Measurements from ENCODE around the gene BAMBI. TPM values are rescaled to one million over a fixed set of nuclear protein-coding genes. Genes with fewer than 3 reads are reported as not detected.

The BAMBI gene
- total RNA-seq, 2 donors from 2014 or later: 0.92 to 4.1 TPM

GRCh38 chr10:28698075-28698474 lies 20.8 kb downstream of the BAMBI start:
- no peaks in the 10 kb centered on the region for H3K9me3 ChIP-seq (ENCODE audit: control insufficient read depth, low read length, poor library complexity, severe bottlenecking)
- peaks cover 47% of the 10 kb centered on the region for H3K27me3 Mint-ChIP-seq
- H3K27ac Mint-ChIP-seq: no peak overlapping the region
- H3K36me3 Mint-ChIP-seq (ENCODE audit: low read depth): no peaks in the 10 kb centered on the region
- no peaks in the 10 kb centered on the region for H3K4me1 Mint-ChIP-seq
- ATAC-seq (no peak), DNase-seq (no peak)
- H3K4me3 Mint-ChIP-seq: no peak overlapping the region

- H3K9me3 ChIP-seq (ENCODE audit: control insufficient read depth, low read length, poor library complexity, severe bottlenecking): no peaks in the 10 kb centered on the region
- peaks cover 44% of the 10 kb centered on the region for H3K27me3 Mint-ChIP-seq
- no peak overlapping the region for H3K27ac Mint-ChIP-seq
- ATAC-seq (no peak), DNase-seq (no peak)
- H3K4me3 Mint-ChIP-seq: no peak overlapping the region
- no peaks in the 10 kb centered on the region for H3K36me3 Mint-ChIP-seq (ENCODE audit: low read depth)
- peaks cover 2% of the 10 kb centered on the region for H3K4me1 Mint-ChIP-seq
Measured at GRCh38 chr10:28704464-28705161, 27.3 kb downstream of the BAMBI start.

GRCh38 chr10:28705472-28705871 lies 28.2 kb downstream of the BAMBI start:
- H3K4me3 Mint-ChIP-seq: no peak overlapping the region
- peaks cover 2% of the 10 kb centered on the region for H3K4me1 Mint-ChIP-seq
- H3K27ac Mint-ChIP-seq: no peak overlapping the region

GRCh38 chr10:28709001-28709710 lies 31.8 kb downstream of the BAMBI start:
- H3K9me3 ChIP-seq (ENCODE audit: control insufficient read depth, low read length, poor library complexity, severe bottlenecking): no peaks in the 10 kb centered on the region
- DNase-seq: no peak
- ATAC-seq: no peak
- peaks cover 2% of the 10 kb centered on the region for H3K4me1 Mint-ChIP-seq
- H3K36me3 Mint-ChIP-seq (ENCODE audit: low read depth): no peaks in the 10 kb centered on the region
- H3K27me3 Mint-ChIP-seq: peaks cover 20% of the 10 kb centered on the region
- H3K4me3 Mint-ChIP-seq: no peak overlapping the region
- H3K27ac Mint-ChIP-seq: no peak overlapping the region

More at GRCh38 chr10:28705472-28705871, 28.2 kb downstream of the BAMBI start:
- Mint-ChIP-seq H3K27me3 (peaks cover 44% of the 10 kb centered on the region), H3K36me3 (ENCODE audit: low read depth) (no peaks in the 10 kb centered on the region)
- no peak for ATAC-seq
- no peak for DNase-seq
- no peaks in the 10 kb centered on the region for H3K9me3 ChIP-seq (ENCODE audit: control insufficient read depth, low read length, poor library complexity, severe bottlenecking)

GRCh38 chr10:28710202-28710886 lies 33.0 kb downstream of the BAMBI start:
- no peak for ATAC-seq
- Mint-ChIP-seq H3K27ac (no peak overlapping the region), H3K4me3 (no peak overlapping the region), H3K36me3 (ENCODE audit: low read depth) (no peaks in the 10 kb centered on the region), H3K4me1 (peaks cover 2% of the 10 kb centered on the region), H3K27me3 (peaks cover 24% of the 10 kb centered on the region)
- no peak for DNase-seq
- H3K9me3 ChIP-seq (ENCODE audit: control insufficient read depth, low read length, poor library complexity, severe bottlenecking): no peaks in the 10 kb centered on the region

- H3K4me3 Mint-ChIP-seq: no peak overlapping the region
- ATAC-seq (no peak), DNase-seq (no peak)
- H3K9me3 ChIP-seq (ENCODE audit: control insufficient read depth, low read length, poor library complexity, severe bottlenecking): no peaks in the 10 kb centered on the region
- H3K36me3 Mint-ChIP-seq (ENCODE audit: low read depth): no peaks in the 10 kb centered on the region
- H3K27ac Mint-ChIP-seq: no peak overlapping the region
- peaks cover under 1% of the 10 kb centered on the region for H3K4me1 Mint-ChIP-seq
- peaks cover 23% of the 10 kb centered on the region for H3K27me3 Mint-ChIP-seq
Measured at GRCh38 chr10:28711041-28711440, 33.7 kb downstream of the BAMBI start.

GRCh38 chr10:28711776-28712175 lies 34.5 kb downstream of the BAMBI start:
- no peak for ATAC-seq
- Mint-ChIP-seq H3K4me3 (no peak overlapping the region), H3K27me3 (peaks cover 17% of the 10 kb centered on the region), H3K27ac (no peak overlapping the region), H3K4me1 (no peaks in the 10 kb centered on the region), H3K36me3 (ENCODE audit: low read depth) (no peaks in the 10 kb centered on the region)
- no peaks in the 10 kb centered on the region for H3K9me3 ChIP-seq (ENCODE audit: control insufficient read depth, low read length, poor library complexity, severe bottlenecking)
- no peak for DNase-seq

- H3K27ac Mint-ChIP-seq: no peak overlapping the region
- no peak for ATAC-seq
Measured at GRCh38 chr10:28713626-28714352, 36.5 kb downstream of the BAMBI start.

GRCh38 chr10:28714401-28715053 lies 37.2 kb downstream of the BAMBI start:
- Mint-ChIP-seq H3K4me1 (no peaks in the 10 kb centered on the region), H3K36me3 (ENCODE audit: low read depth) (no peaks in the 10 kb centered on the region), H3K27ac (no peak overlapping the region), H3K27me3 (peaks cover 14% of the 10 kb centered on the region), H3K4me3 (no peak overlapping the region)
- DNase-seq (no peak), ATAC-seq (no peak)
- H3K9me3 ChIP-seq (ENCODE audit: control insufficient read depth, low read length, poor library complexity, severe bottlenecking): no peaks in the 10 kb centered on the region

More at GRCh38 chr10:28713626-28714352, 36.5 kb downstream of the BAMBI start:
- no peak for DNase-seq
- no peak overlapping the region for H3K4me3 Mint-ChIP-seq
- H3K36me3 Mint-ChIP-seq (ENCODE audit: low read depth): no peaks in the 10 kb centered on the region
- H3K9me3 ChIP-seq (ENCODE audit: control insufficient read depth, low read length, poor library complexity, severe bottlenecking): no peaks in the 10 kb centered on the region
- peaks cover 10% of the 10 kb centered on the region for H3K27me3 Mint-ChIP-seq
- H3K4me1 Mint-ChIP-seq: no peaks in the 10 kb centered on the region

GRCh38 chr10:28715246-28715645 lies 37.9 kb downstream of the BAMBI start:
- no peak overlapping the region for H3K27ac Mint-ChIP-seq
- no peak overlapping the region for H3K4me3 Mint-ChIP-seq
- H3K4me1 Mint-ChIP-seq: no peaks in the 10 kb centered on the region
- no peaks in the 10 kb centered on the region for H3K36me3 Mint-ChIP-seq (ENCODE audit: low read depth)
- H3K27me3 Mint-ChIP-seq: peaks cover 20% of the 10 kb centered on the region
- H3K9me3 ChIP-seq (ENCODE audit: control insufficient read depth, low read length, poor library complexity, severe bottlenecking): no peaks in the 10 kb centered on the region
- ATAC-seq (no peak), DNase-seq (no peak)

- H3K4me3 Mint-ChIP-seq: no peak overlapping the region
- no peak for DNase-seq
Measured at GRCh38 chr10:28715757-28716156, 38.4 kb downstream of the BAMBI start.

GRCh38 chr10:28716748-28717147 lies 39.4 kb downstream of the BAMBI start:
- H3K4me3 Mint-ChIP-seq: no peak overlapping the region
- H3K36me3 Mint-ChIP-seq (ENCODE audit: low read depth): no peaks in the 10 kb centered on the region
- ATAC-seq (no peak), DNase-seq (no peak)
- H3K9me3 ChIP-seq (ENCODE audit: control insufficient read depth, low read length, poor library complexity, severe bottlenecking): no peaks in the 10 kb centered on the region
- peaks cover 30% of the 10 kb centered on the region for H3K27me3 Mint-ChIP-seq
- no peak overlapping the region for H3K27ac Mint-ChIP-seq
- H3K4me1 Mint-ChIP-seq: no peaks in the 10 kb centered on the region

More at GRCh38 chr10:28715757-28716156, 38.4 kb downstream of the BAMBI start:
- Mint-ChIP-seq H3K36me3 (ENCODE audit: low read depth) (no peaks in the 10 kb centered on the region), H3K27me3 (peaks cover 20% of the 10 kb centered on the region), H3K4me1 (no peaks in the 10 kb centered on the region), H3K27ac (no peak overlapping the region)
- ATAC-seq: no peak
- H3K9me3 ChIP-seq (ENCODE audit: control insufficient read depth, low read length, poor library complexity, severe bottlenecking): no peaks in the 10 kb centered on the region
